Measurements from ENCODE around the gene CFAP126.
"Not testable (repeated sequence)": the region's sequence is repeated elsewhere in the genome, so short reads cannot be mapped to it uniquely, and the experiment has no call there.

CFAP126 gene

DNA sequence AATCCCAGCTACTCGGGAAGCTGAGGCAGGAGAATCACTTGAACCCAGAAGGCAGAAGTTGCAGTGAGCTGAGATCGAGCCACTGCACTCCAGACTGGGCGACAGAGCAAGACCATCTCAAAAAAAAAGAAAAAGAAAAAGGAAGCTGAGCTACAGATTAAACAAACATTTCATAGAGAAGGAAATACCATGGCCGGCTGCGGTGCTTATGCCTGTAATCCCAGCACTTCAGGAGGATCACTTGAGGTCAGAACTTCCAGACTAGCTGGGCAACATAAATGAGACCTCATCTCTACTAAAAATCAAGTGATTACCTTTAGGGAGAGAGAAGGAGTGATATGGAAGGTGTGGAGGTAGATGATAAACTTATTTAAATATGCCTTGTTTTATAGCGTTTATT lies 14.0 kb upstream of the CFAP126 start:
- DNase-seq (ENCODE audit: low read depth), result no peak

DNA sequence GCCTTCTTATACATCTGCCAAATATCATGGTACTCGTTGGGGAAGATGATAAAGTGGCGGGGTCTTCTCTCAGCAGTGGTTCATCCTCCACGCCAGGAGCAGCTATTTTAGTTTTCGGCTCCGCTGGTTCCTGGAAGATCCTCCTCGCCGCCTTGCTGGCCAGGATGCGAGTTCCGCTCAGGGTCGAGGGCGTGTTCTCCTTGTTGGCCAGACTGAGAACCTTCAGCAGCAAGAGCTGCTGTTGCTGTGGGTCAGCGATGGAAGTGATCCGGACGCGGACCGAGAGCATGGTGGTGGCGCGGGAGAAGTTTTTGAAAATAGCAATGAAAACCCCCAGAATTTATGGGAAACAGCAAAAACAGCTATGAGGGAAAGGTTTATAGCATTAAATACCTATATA lies 11.4 kb upstream of the CFAP126 start:
- no peak for DNase-seq (ENCODE audit: low read depth)

DNA sequence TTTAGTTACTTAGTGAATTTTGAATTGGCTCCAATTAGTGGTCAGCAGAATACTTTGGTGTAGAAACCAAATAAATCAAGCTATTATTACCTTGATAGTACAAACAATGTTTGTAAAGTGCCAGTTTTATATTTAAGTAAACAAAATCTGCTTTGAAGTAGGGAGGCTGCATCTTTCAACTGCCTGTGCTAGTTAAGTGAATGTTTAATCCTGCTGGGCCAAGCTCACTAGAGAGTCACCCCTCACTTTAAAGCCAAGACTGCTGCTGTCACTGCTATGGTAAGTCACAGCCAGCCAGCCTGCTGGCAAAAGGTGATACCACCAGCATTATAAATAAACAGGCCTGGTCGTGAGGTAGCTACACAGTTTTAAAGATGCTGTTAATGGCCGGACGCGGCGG lies 10.3 kb upstream of the CFAP126 start:
- DNase-seq (ENCODE audit: low read depth), result no peak

DNA sequence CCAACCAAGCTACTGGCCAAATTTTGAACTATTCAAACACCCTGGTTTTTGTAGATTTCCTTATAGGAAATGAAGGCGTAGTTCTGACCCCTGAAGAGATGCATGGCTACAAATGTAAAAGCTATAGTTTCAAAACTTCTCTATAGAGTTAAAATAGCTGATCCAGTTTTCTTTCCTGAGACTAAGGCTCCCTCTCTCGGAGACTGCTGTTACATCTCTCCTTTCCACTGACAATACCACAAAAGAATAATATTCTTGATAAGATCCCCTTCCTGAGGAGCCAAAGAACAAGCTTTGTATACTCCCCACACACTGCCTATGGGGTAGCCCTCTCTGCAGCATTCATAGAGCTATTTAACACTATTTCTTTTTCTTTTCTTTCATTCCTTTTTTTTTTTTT lies 6.7 kb upstream of the CFAP126 start:
- no peak for DNase-seq (ENCODE audit: low read depth)

DNA sequence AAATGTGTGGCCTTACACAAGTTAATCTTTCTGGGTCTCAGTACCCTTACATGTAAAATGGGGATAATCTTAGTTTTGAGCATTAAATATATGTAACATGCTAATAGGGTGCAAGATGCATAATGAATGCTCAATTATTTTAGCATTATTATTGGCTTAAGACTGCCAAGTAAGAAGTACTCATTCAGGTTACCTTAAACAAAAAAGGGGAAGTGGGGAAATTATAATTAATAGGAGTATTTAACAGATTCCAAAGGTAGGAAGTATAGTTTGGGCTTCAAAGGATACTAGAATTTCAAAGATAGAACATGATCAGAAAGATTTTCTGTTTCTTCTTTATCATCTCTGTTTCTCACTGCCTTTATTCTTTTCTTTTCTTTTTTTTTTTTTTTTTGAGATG lies 5.8 kb upstream of the CFAP126 start:
- no peak for DNase-seq (ENCODE audit: low read depth)

DNA sequence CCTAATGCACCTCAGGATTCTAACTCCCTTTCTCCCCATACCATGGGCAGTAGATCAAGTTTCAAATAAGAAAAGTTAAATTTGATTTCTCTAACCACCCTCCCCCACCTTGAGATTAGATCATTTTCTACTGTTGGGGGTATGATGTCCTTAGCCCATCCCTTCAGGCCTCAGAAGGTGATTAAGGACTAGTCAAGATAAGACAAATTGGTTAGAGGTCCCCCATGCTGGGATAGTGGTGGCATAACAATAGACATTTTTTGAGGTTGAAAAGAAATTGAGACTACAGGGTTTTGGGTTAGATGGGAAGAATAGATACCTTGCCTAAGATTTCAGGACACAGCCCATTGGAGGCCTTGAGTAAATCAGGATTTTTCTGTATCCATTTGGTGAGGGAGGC lies 2.5 kb downstream of the CFAP126 start:
- DNase-seq (ENCODE audit: low read depth), result no peak

DNA sequence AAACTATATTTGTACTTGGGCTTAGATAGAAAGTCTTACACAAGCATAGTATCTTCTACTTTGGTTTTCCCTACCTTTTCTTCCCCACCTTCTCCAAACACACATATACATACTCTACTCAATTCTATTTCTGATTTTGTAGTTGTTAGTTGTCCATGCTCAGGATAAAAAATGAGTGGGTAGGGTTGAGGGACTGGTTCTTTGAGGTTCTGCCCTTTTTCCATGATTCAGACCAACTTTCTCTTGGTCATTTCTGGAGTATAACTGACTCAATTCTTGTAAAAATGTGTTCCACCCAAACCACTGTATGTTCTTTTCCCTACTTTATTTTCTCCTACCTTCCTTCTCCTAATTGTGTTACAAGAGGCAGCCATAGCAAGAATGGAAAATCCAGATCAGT lies 3.3 kb downstream of the CFAP126 start:
- DNase-seq (ENCODE audit: low read depth), result no peak

DNA sequence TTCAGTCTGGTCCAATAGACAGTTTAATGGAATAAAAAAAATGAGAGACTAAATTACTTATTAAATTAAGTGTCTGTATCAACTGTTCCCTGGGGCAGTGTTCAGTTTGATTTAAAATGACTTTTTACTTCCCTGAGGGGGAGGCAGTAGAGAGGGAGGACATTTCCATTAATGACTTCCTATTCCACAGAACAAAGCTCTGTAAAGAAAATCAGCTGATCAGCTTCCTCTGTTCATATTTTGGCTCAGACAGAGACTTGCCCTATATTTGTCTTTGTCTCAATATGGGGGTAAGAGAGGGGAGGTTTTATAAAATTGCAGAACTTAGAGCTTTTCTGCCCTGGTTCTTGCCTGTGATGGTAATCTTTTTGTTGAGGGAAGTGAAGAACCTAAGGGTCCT lies 8.4 kb downstream of the CFAP126 start:
- no peak for DNase-seq (ENCODE audit: low read depth)

DNA sequence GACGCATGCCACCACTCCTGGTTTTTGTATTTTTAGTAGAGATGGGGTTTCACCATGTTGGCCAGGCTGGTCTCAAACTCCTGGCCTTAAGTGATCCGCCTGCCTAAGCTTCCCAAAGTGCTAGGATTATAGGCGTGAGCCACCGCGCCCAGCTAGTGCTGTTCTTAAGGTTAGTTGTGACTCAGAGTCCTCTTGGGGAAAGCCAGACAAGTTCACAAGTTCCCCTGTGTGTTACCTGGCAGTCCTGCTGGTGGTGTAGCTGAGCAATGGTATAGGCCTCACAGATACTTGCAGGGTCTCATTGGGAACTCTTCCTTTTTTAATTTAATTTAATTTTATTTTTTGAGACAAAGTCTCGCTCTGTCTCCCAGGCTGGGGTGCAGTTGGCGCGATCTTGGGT lies 10.6 kb downstream of the CFAP126 start:
- no peak for DNase-seq (ENCODE audit: low read depth)

DNA sequence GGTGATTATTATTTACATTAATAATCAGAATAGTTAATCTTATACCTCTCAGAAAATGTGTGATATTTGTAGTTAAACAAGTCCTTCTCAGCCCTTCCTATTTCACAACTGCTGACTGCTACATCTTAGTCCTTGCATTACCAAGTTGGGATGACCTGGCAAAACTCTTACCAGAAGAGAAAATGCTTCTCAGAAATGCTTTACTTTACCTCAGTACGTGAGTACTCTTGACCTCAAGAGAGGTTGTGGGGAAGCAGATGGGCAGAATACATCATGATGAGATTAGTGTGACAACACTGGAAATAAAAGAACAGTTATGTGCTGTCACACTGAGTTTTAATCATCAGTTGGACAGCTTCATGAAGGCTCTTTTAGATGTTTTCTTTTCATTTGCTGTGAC lies 16.2 kb downstream of the CFAP126 start:
- no peak for DNase-seq (ENCODE audit: low read depth)

DNA sequence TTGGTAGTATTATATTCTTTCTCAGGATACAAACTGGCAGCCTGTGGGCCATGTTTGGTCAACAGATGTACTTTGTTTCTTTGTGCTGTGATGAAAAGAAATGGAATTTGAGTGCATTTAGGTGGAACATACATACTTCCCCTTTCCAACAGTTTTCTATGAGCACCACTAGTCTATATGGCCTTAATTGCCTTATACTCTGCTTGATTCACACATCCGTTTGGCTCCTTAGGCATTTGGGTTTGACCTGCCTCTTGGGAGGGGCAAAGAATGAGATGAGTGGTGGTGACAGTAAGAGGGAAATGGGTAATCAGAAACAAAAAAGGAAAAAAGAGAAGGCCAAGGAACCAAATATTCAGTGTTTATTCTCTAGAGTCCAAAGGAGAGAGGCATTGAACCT lies 17.0 kb downstream of the CFAP126 start:
- DNase-seq (ENCODE audit: low read depth), result no peak

DNA sequence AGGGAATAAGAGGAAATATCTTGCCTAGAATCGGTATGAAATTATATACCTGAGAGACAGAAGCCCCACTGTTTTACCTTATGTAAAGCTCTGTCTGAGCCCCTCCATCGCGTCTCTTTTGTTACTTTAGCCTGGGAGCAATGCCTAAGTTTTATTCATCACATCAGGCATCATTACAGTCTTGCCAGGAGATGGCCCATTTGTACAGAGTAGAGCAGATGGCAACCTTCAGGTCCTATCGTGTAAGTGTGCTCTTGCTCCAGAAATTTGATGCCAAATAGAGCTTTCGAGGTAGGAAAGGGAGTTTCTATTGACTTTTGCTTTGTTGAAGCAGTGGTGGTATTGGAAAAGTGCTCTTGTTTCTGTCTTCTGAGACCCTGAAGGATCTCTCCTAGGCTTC lies 24.9 kb downstream of the CFAP126 start:
- no peak for DNase-seq (ENCODE audit: low read depth)

DNA sequence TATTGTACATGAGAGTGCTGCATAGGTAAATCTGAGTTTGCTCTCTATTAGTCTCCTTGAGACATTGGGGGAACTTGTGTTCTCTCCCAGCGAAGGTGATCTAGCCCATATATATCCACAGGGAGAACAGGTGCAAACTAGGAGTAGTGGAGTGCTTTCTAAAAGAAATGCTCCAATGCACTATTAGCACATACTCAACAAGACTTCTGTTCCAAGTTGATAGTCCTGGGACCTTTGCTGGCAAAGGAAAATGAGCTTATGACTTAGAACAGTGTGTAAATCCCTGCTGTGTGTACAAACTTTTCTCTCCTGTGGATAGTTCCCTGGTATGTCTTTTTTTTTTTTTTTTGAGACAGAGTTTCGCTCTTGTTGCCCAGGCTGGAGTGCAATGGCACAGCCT lies 25.5 kb downstream of the CFAP126 start:
- DNase-seq (ENCODE audit: low read depth), result no peak

DNA sequence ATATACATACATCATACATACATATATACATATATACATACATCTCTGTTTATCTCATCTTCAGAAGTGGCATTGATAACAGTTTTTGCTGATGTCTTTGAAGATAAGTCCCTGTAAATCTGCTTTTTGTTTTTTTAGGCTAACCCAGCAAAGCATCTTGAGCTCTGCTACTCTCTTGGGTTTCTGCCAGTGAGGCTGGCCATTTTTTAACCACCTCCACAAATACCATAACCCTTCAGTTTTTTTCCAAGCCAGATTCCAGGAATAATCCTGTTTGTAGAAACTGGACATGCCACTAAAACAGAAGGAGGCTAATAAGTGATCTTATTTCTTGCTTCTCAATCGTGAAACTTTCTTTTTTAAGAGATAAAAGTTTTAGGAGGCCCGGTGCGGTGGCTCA lies 31.9 kb downstream of the CFAP126 start:
- no peak for DNase-seq (ENCODE audit: low read depth)

DNA sequence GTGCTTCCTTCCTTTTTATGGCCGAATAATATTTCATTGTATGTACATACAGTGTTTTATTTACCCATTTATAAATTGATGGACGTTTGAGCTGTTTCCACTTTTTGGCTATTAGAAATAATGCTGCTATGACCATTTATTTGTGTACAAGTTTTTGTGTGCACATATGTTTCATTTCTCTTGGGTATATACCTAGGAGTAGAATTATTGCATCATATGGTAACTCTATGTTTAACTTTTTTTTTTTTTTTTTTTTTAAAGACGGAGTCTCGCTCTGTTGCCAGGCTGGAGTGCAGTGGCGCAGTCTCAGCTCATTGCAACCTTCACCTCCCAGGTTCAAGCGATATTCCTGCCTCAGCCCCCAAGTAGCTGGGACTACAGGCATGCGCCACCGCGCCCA lies 34.5 kb downstream of the CFAP126 start:
- no peak for DNase-seq (ENCODE audit: low read depth)

DNA sequence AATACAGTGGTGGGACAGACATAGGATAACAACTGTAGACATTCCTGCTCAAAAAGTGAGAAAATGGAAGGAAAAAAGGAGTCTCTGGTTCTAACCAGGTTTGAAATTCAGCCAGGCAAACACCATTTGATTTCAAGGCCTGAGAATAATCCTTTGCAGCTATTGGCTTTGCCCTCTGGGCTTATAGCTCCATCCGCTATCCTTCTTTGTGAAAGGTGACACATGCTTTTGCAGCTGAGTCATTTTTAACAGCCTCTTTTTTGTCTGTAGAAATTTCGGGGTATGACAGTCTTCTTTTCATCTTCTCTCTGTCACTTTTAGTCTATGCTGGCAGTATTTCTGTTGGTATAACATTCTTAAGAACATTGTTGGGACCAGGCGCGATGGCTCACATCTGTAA lies 37.3 kb downstream of the CFAP126 start:
- DNase-seq (ENCODE audit: low read depth), result no peak

DNA sequence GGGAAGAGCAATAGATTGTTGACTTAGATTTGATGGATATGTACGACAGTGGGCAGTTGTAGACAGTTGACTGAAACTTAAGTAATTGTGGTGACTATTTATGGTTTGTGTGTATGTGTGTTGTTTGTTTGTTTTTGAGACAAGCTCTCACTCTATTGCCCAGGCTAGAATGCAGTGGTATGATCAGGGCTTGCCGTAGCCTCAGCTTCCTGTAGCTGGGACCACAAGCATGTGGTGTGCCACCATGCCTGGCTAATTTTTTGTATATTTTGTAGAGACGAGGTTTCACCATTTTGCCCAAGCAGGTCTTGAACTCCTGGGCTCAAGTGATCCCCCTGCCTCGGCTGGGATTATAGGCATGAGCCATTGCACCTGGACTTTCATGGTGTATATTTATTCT lies 43.7 kb downstream of the CFAP126 start:
- no peak for DNase-seq (ENCODE audit: low read depth)

DNA sequence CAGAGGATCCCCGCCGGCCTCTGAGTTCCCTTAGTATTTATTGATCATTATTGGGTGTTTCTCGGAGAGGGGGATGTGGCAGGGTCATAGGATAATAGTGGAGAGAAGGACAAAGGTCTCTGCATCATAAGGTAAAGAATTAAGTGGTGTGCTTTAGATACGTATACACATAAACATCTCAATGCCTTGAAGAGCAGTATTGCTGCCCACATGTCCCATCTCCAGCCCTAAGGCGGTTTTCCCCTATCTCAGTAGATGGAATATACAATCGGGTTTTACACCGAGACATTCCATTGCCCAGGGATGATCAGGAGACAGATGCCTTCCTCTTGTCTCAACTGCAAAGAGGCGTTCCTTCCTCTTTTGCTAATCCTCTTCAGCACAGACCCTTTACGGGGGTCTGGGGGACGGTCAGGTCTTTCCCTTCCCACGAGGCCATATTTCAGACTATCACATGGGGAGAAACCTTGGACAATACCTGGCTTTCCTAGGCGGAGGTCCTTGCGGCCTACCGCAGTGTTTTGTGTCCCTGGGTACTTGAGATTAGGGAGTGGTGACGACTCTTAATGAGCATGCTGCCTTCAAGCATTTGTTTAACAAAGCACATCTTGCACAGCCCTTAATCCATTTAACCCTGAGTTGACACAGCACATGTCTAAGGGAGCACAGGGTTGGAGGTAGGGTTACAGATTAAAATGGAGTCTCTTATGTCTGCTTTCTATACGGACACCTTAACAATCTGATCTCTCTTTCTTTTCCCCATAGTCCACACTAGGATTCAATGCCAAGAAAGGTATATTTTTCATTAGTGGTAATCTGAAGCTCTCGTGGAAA lies 51.6 kb downstream of the CFAP126 start:
- not testable (repeated sequence) for DNase-seq (ENCODE audit: low read depth)
